ENCODE data around the gene INO80.
A peak's percentile ranks its signal among the peaks of the same experiment; 100 is the strongest.
"Not testable (repeated sequence)": the region's sequence is repeated elsewhere in the genome, so short reads cannot be mapped to it uniquely, and the experiment has no call there.

The INO80 gene

DNA sequence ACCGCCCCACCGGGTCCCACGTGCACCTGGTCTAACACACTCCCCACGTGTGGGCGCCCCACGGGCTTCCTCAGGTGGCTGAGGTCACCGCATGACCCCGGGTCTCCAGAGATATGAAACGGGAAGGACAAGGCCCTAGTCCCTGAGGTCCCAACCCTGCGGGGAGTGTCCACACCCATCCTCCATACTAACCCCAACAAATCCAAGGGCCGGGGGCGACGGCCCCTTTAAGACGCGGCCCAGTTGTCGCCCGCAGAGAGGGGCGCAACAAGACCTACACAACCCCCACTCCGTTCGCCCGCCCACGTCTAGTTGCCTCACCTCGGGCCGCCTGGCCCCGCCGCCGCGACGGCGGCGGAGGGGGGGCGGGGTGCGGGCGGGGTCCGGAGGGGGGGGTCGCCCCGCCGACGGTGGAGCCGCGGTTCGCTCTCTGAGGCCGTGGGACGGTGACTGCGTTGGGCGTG, 396 bp downstream of the INO80 start:
- DNase-seq (ENCODE audit: low read depth in 2 of 2) = peak; percentile 74 to 83

DNA sequence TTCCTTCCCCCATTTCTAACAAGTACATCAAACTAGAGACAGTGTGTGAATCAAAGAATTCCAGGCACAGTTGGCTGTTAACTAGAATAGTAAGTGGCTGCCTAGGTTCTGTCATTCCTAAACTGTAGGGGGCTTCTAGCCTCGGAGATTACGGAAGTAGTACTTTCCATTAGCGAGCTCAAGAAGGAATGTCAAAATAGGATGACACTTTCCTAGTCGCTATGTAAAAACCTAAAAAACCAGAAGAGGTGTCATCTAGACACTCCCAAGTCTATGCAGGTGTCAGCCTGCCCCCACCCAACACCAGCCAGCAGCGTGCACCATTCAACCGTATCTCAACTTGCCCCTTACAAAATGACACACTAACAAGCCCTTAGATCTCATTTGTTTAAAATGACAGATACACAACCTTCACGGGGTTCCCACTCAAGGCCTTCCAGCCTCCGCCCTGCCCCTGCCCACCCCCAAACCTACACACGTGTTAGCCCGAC, 874 bp downstream of the INO80 start:
- no peak for DNase-seq (ENCODE audit: low read depth in 2 of 2)

GRCh38 chr15:41106947-41107346, 9.1 kb downstream of the INO80 start:
- DNase-seq (ENCODE audit: low read depth in 2 of 2) = no peak

GRCh38 chr15:41105348-41106334, 10.4 kb downstream of the INO80 start:
- no peak for DNase-seq (ENCODE audit: low read depth in 2 of 2)

DNA sequence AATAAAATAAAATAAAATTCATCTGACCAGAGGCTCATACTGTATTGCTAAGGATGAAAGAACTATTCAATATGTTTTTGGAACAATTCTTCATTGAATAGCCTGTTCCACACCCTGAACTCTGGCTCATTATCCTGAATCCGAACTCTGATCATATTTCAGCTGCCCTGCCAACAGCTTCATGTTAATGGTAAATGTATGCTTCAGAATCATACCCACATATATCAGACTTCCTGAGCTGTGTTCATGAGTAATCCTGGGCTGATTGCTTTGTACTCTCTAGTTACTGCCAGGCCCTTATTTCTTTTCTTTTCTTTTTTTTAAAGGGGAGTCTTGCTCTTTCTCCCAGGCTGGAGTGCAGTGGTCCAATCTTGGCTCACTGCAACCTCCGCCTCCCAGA, 11.8 kb downstream of the INO80 start:
- DNase-seq (ENCODE audit: low read depth in 2 of 2) = no peak

GRCh38 chr15:41102854-41103253, 13.2 kb downstream of the INO80 start:
- no peak for DNase-seq (ENCODE audit: low read depth in 2 of 2)

GRCh38 chr15:41096178-41096577, 19.9 kb downstream of the INO80 start:
- no peak for DNase-seq (ENCODE audit: low read depth in 2 of 2)

DNA sequence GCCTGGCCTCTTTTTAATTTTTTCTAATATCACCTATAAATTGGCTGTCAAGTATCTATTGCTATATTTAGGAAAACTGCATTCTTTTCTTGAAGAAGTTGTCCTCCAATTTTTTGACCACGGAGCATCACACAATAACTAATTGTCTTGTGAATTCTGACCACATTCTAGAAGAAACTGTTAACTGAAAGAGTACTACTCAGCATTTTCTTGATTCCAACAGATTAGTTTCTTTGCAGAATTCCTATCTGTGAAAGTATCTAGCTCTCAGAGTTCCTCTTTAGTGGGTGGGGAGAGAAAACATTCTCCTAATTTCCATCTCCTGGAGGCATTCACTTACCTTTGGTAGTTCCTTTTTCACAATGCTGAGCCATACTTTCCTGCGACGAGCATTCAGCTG, 31.1 kb downstream of the INO80 start:
- no peak for DNase-seq (ENCODE audit: low read depth in 2 of 2)

DNA sequence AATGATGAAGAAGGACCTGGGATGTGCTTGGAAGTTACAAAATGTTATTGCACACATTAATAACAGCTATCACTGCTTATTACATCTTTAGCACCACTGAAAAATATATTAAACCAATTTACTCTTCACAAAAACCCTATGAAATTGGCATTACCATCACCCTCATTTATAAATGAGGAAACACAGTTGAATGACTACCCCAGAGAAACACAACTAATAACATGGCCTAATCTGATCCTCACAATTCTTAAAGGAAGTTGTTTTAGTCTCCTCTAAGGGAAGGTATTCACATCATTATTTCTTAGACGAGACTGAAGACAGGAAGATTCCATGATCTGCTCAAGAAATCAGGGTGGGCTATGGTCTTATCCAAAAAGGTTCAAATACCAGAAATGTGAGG, 35.9 kb downstream of the INO80 start:
- DNase-seq (ENCODE audit: low read depth in 2 of 2) = no peak

DNA sequence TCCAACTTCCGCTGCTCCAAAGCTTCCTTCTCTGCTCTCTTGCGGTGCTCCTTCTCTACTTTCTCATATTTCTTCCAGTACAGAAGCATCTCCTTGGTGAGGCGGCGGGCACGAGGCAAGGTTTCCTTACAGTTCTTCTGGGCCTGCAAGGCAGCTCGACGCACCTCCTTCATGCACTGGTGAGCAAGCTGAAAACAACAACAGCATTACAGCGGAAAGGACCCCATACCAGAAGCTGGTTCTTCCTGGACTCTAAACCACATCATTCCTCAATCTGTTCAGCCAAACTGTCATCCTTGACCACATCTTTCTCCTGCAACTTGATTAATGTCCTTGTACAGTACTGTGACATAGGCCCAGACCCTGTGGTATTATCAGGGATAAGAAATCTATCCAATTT, 36.4 kb downstream of the INO80 start:
- DNase-seq (ENCODE audit: low read depth in 2 of 2) = no peak

DNA sequence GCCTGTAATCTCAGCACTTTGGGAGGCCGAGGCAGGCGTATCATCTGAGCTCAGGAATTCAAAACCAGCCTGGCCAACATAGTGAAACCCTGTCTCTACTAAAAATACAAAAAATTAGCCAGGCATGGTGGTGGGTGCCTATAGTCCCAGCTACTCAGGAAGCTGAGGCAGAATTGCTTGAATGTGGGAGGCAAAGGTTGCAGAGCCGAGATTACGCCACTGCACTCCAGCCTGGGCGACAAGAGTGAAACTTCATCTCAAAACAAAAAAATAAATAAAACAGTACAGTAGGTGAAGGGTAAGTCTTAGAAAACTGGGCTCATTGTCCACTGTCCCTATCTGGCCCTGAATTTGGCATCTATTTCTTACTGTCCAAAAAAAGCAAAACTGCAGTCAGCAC, 37.2 kb downstream of the INO80 start:
- DNase-seq (ENCODE audit: low read depth in 2 of 2) = not testable (repeated sequence)

DNA sequence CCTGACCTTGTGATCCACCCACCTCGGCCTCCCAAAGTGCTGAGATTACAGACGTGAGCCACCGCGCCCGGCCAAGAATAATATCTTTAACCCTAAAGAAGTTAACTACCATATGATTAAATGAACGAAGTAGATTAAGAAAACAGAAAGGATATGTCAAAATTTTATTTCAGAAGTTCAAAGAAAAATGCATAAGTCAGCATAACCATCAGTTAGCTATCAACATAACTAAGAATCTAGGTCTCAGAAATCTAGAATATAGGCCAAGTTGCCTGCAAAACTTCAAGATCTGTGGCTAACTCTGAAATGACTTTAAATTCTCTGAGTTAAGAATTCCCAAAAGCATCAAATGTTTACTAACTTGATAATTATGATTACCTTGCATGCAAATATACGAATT, 38.0 kb downstream of the INO80 start:
- no peak for DNase-seq (ENCODE audit: low read depth in 2 of 2)

DNA sequence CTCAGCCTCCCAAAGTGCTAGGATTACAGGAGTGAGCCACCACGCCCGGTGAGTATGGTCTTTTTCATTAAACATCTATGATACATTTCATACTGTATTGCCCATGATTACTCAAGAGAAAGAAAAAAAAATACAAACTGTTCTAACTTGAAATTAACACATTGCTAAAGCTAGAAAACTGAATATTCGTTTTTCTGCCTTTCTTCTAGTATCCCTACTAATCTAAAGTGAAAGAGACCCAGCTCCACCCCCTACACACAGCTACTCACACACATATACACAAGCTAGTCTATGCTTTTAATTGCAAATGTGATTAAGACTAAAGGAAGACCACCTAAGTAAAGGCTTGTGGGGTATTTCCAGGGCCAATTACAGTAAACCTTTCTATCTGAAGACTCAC, 43.1 kb downstream of the INO80 start:
- no peak for DNase-seq (ENCODE audit: low read depth in 2 of 2)

- DNase-seq (ENCODE audit: low read depth in 2 of 2) = no peak
Observed at GRCh38 chr15:41072013-41072412, 44.1 kb downstream of the INO80 start.

- DNase-seq (ENCODE audit: low read depth in 2 of 2) = no peak
Observed at GRCh38 chr15:41066516-41066915, 49.6 kb downstream of the INO80 start.

GRCh38 chr15:41061667-41062066, 54.4 kb downstream of the INO80 start:
- DNase-seq (ENCODE audit: low read depth in 2 of 2) = no peak

DNA sequence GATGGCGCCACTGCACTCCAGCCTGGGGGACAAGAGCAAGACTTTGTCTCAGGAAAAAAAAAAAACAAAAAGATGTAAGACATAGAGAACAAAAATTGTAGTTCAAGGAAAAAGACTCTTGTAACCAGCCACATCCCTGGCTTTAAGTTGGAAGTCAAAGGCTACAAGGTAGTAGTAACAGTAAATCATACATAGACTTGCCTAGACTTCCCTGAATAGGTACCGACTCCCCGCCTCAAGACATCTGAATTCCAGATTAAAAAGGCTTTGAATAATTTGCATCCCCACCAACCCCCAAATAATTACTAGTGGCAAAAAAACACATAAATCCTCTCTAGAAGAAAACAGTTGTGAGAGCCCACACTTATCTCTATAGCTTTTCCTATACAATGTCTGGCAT, 55.6 kb downstream of the INO80 start:
- no peak for DNase-seq (ENCODE audit: low read depth in 2 of 2)

- no peak for DNase-seq (ENCODE audit: low read depth in 2 of 2)
Observed at GRCh38 chr15:41056810-41057209, 59.3 kb downstream of the INO80 start.

DNA sequence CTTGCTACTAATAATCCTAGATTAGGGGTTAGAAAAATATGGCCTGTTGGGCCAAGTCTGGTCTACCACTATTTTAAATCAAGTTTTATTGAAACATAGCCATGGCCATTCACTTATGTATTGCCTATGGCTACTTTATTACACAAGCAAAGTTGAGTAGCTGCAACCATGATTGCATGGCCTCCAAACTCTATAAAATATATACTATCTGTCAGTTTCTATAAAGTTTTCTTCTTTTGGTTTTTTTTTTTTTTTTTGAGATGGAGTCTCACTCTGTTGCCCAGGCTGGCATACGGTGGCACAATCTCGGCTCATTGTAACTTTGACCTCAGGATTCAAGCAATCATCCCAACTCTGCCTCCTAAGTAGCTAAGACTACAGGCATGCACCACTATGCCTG, 60.4 kb downstream of the INO80 start:
- DNase-seq (ENCODE audit: low read depth in 2 of 2) = no peak

DNA sequence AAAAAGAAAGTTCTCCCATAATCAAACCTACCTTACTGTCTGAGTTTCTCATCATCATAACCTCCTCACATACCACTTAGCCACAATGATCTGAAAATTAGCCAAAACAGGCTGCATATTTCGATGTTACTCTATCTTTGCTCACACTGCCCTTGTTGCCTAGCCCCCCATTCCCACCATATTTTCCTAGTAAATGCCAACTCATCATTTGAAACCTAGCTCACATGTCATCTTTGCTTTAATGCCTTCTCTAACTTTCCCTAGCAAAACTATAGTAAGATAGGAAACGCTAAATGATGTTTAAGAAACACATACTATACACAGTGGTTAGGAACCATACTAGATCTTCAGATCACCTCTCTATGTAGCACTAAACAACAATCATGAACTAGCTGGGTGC, 64.9 kb downstream of the INO80 start:
- no peak for DNase-seq (ENCODE audit: low read depth in 2 of 2)

- no peak for DNase-seq (ENCODE audit: low read depth in 2 of 2)
Observed at GRCh38 chr15:41048852-41049251, 67.2 kb downstream of the INO80 start.

DNA sequence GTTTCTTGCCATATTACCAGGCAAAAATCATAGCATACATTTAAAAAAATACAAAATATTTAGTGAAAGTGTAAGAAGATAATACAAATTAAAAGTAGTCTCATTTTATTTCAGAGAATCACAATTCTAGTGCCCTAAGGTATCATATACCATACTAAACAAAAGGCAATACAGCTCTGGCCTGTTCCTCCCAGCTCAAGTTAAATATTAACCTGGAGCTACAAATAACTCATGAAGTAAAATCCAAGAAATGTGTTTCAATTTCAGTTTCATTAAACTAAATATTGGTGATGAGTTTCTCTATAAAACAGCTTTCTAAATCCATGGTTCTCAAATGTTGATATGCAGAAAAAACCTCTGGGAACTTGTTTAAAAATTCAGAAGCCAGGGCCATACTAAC, 67.7 kb downstream of the INO80 start:
- no peak for DNase-seq (ENCODE audit: low read depth in 2 of 2)

DNA sequence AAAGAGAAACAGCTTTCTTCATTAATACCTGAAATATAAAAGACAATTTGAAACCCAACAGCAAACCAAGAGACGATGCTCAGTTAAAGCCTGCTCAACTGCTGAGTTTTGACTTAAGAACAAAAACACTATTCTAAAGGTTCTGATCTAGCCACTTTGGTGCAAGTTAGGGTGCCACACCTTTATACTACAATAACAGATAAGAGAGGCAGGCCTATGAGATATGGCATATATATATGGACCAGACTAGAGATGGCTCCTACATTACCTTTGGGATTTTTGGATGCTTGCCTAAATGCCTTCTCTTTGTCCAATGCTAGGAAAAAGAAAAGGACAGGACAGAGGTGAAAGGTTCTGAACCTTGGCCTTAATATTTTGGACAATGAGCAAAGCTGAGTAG, 68.6 kb downstream of the INO80 start:
- no peak for DNase-seq (ENCODE audit: low read depth in 2 of 2)
